WERI-Rb-1 (cell line): ENCODE measurements around the gene PADI4.

ENCODE experiments used
- DNase-seq: peaks from one replicate; pipeline ENCODE4 v3.0.0-alpha.2; 2020
- H3K27ac ChIP-seq: fragments of 250-450 bp; sonication (Bioruptor Pico); 2 replicates; pipeline ENCODE4 v1.5.1; 2020; ENCODE audit warnings: mild to moderate bottlenecking, moderate library complexity
- H3K27me3 ChIP-seq: fragments of 250-450 bp; sonication (Bioruptor Pico); 2 replicates; pipeline ENCODE4 v1.5.1; 2021; ENCODE audit warnings: mild to moderate bottlenecking, low read depth, moderate library complexity; ENCODE audit not compliant: insufficient read depth, severe bottlenecking
- H3K36me3 ChIP-seq: fragments of 250-450 bp; sonication (Bioruptor Pico); 2 replicates; pipeline ENCODE4 v1.5.1; 2020; ENCODE audit warnings: mild to moderate bottlenecking, moderate library complexity
- H3K4me3 ChIP-seq: 2 replicates; pipeline ENCODE4 v1.5.1; 2011; ENCODE audit warnings: low read depth, mild to moderate bottlenecking, control low read depth, low read length
- H3K9me3 ChIP-seq: fragments of 250-450 bp; sonication (Bioruptor Pico); 2 replicates; pipeline ENCODE4 v1.5.1; 2021; ENCODE audit warnings: mild to moderate bottlenecking, moderate library complexity; ENCODE audit not compliant: severe bottlenecking
- TF ChIP-seq, protein P1 (sequence below): IDR thresholded peaks from 2 replicates; pipeline ENCODE4 v1.5.1; 2011; ENCODE audit warnings: low read depth, mild to moderate bottlenecking, control low read depth, inconsistent platforms, low read length

Gene PADI4

DNA sequence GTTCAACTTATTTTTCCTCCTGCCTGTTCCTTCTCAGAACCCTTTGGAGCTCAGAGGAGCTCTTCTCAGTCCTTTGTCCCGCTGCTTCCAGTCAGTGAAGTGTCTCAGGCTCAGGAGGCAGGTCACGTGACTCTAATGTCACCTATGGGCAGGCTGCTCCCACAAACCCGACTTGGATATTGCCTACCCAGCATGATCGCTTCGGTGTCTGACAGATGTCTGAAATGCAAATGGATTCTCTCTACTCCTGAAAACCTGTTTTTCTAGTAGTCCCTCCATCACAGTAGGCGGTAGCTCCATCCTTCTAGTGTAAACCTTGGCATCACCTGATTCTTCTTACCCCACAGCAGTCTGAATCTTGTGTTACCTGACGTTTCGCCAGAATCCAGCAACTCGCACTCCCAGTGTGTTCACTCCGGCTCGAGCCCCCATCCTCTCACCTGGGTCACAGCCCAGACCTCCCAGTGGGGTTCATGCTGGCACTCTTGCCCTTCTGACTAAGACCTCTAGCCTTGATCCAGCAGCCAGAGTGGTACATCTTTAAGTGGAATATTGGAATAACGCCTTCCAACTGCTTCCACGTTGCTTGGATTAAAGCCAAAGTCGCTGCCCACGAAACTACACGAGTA, 69.4 kb downstream of the PADI4 start:
- Histone ChIP-seq H3K27ac (no peak overlapping the region), H3K4me3 (no peak overlapping the region), H3K9me3 (no peaks in the 10 kb centered on the region), H3K27me3 (no peaks in the 10 kb centered on the region), H3K36me3 (no peaks in the 10 kb centered on the region)
- DNase-seq = no peak
- TF ChIP-seq, protein P1, sequence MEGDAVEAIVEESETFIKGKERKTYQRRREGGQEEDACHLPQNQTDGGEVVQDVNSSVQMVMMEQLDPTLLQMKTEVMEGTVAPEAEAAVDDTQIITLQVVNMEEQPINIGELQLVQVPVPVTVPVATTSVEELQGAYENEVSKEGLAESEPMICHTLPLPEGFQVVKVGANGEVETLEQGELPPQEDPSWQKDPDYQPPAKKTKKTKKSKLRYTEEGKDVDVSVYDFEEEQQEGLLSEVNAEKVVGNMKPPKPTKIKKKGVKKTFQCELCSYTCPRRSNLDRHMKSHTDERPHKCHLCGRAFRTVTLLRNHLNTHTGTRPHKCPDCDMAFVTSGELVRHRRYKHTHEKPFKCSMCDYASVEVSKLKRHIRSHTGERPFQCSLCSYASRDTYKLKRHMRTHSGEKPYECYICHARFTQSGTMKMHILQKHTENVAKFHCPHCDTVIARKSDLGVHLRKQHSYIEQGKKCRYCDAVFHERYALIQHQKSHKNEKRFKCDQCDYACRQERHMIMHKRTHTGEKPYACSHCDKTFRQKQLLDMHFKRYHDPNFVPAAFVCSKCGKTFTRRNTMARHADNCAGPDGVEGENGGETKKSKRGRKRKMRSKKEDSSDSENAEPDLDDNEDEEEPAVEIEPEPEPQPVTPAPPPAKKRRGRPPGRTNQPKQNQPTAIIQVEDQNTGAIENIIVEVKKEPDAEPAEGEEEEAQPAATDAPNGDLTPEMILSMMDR = no peak

- H3K27me3 ChIP-seq = no peaks in the 10 kb centered on the region
- H3K36me3 ChIP-seq = no peaks in the 10 kb centered on the region
- no peaks in the 10 kb centered on the region for H3K9me3 ChIP-seq
- H3K4me3 ChIP-seq = no peak overlapping the region
- no peak for DNase-seq
- TF ChIP-seq, protein P1 = no peak
- H3K27ac ChIP-seq = no peak overlapping the region
These were observed 73.2 kb downstream of the PADI4 start for GRCh38 chr1:17381161-17381560.

DNA sequence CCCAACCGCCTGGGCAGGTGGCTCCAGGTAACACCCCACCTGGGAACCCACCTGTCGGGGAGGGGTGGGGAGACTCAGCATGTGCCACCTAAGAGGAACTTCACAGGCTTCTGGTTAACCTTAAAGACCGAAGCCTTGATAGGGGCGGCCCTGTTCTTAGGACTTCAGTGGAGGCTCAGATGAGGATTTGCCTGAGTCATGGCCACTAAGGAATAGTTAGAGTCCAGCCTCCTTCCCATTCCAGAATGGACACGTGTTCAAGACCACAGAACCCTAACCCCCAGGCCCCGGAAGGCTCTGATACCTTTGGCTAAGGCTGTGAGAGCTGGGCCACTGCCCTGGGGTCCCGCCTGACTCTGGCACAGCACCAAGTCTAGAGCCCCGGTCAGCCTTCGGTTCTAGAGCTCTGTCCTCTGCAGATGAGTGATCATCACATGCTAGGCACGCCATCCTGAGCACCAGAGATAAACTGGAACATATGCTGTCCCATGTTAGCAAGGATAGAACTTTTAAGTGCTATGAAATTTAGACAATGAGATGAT, 84.3 kb downstream of the PADI4 start:
- Histone ChIP-seq H3K4me3 (no peak overlapping the region), H3K9me3 (no peaks in the 10 kb centered on the region), H3K27ac (no peak overlapping the region), H3K27me3 (no peaks in the 10 kb centered on the region), H3K36me3 (no peaks in the 10 kb centered on the region)
- TF ChIP-seq, protein P1 = no peak
- no peak for DNase-seq

DNA sequence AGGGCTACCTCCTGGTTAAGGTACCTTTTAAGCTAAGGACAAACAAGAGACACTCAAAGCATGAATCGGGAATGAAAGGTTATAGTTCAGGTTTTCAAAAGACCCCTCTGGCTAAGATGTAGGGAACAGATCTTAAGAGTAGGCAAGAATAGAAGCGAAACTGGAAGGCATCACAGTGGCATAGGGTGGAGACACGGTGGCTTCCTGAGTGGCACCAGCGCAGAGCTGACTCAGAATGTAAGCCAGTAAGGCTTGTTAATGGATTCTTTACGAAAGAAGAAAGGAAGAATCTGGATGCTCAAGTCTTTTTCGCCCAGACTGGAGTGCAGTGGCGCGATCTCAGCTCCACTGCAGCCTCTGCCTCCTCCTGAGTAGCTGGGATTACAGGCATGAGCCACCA, 85.2 kb downstream of the PADI4 start:
- Histone ChIP-seq H3K36me3 (no peaks in the 10 kb centered on the region), H3K4me3 (no peak overlapping the region), H3K27me3 (no peaks in the 10 kb centered on the region), H3K9me3 (no peaks in the 10 kb centered on the region), H3K27ac (no peak overlapping the region)
- TF ChIP-seq, protein P1 = no peak
- DNase-seq = no peak

- no peak for DNase-seq
- Histone ChIP-seq H3K4me3 (no peak overlapping the region), H3K9me3 (no peaks in the 10 kb centered on the region), H3K27ac (no peak overlapping the region), H3K36me3 (no peaks in the 10 kb centered on the region), H3K27me3 (no peaks in the 10 kb centered on the region)
- TF ChIP-seq, protein P1 = no peak
These were observed 90.1 kb downstream of the PADI4 start for GRCh38 chr1:17397910-17398695.
